Nephron progenitor cell (in vitro differentiated cells): Measurements from ENCODE around the gene SPOCD1.

Experiments used
- DNase-seq: peaks from one replicate; pipeline ENCODE4 v3.0.0; 2021
- H3K27ac Mint-ChIP-seq: 2 replicates; pipeline ENCODE4 v1.8.0; 2021; ENCODE audit warnings: mild to moderate bottlenecking, moderate library complexity, mixed read lengths
- H3K27me3 Mint-ChIP-seq: 2 replicates; pipeline ENCODE4 v1.8.0; 2021; ENCODE audit warnings: mild to moderate bottlenecking, low read depth, mixed read lengths; ENCODE audit not compliant: poor library complexity
- H3K36me3 Mint-ChIP-seq: 2 replicates; pipeline ENCODE4 v1.8.0; 2021; ENCODE audit warnings: low read depth, mixed read lengths
- H3K4me1 Mint-ChIP-seq: 2 replicates; pipeline ENCODE4 v1.8.0; 2021; ENCODE audit warnings: mixed read lengths
- H3K4me3 Mint-ChIP-seq: 2 replicates; pipeline ENCODE4 v1.8.0; 2021; ENCODE audit warnings: mild to moderate bottlenecking, moderate library complexity, mixed read lengths
- H3K9me3 Mint-ChIP-seq: 2 replicates; pipeline ENCODE4 v1.8.0; 2021; ENCODE audit warnings: mild to moderate bottlenecking, moderate library complexity, mixed read lengths
- TF ChIP-seq, protein P1 (sequence below): fragments of 200-600 bp; sonication (generic); IDR thresholded peaks from 2 replicates; pipeline ENCODE4 v1.5.0; 2021; ENCODE audit warnings: antibody characterized with exemption

Gene SPOCD1

DNA sequence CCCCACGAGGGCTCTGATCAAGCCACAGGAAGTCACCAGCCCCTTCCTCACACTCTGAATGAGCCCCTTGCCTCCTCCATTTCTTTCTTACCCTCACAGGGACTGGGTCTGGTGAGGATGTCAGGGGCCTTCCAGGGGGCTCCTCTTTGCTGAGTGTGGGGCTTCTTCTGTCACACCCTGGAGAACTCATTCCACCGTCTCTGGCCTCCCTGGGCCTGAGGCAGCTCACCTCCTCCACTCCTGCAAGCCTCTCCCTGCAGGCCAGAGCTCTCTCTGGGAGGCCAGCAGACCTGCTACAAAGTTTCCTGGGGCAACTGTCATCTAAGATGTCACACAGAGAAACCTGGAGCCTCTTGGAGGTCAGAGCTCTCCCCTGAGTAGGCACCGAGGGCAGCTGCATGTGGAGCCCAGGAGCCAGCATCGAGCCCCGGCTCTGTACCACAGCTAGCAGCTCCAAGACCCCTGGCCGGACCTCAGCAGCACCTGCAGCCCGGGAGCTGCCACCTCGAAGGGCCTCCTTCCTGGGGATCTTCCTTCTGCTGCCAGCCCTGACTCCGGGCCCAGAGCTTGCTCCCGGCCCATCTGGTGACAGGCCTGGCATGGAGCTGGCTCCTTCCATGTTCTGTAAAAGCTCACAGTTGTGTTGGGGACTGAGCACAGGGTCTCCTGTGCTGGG is 1.1 kb downstream of the SPOCD1 start:
- H3K27ac Mint-ChIP-seq = no peak overlapping the region
- no peak for DNase-seq
- TF ChIP-seq, protein P1, sequence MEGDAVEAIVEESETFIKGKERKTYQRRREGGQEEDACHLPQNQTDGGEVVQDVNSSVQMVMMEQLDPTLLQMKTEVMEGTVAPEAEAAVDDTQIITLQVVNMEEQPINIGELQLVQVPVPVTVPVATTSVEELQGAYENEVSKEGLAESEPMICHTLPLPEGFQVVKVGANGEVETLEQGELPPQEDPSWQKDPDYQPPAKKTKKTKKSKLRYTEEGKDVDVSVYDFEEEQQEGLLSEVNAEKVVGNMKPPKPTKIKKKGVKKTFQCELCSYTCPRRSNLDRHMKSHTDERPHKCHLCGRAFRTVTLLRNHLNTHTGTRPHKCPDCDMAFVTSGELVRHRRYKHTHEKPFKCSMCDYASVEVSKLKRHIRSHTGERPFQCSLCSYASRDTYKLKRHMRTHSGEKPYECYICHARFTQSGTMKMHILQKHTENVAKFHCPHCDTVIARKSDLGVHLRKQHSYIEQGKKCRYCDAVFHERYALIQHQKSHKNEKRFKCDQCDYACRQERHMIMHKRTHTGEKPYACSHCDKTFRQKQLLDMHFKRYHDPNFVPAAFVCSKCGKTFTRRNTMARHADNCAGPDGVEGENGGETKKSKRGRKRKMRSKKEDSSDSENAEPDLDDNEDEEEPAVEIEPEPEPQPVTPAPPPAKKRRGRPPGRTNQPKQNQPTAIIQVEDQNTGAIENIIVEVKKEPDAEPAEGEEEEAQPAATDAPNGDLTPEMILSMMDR = no peak

DNA sequence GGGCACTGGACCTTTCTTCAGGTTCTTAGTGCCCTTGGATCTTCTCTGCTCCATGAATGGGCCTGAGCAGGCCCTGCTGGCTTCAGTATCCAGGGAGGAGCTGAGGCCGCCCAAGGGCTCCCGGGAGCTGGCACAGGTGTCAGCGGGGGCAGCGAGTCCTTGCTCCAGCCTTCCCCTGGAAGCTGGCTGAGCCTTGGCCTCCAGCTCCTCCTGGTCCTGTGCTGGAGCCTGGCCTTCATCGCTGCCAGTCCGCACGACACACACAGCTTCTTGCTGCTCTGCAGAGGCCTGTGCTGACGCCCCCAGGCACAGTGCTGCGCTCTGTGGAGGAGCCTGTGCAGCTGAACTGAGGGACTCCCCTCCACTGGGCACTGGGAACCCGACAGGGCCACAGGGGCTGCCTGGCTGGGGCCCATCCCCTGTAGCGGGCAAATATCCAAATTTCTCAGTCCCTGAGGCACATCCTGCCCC is 1.7 kb downstream of the SPOCD1 start:
- TF ChIP-seq, protein P1 = no peak
- DNase-seq = no peak
- Mint-ChIP-seq H3K27me3 (peaks cover 16% of the 10 kb centered on the region), H3K9me3 (no peaks in the 10 kb centered on the region), H3K4me1 (peaks cover 5% of the 10 kb centered on the region), H3K36me3 (no peaks in the 10 kb centered on the region), H3K27ac (no peak overlapping the region), H3K4me3 (no peak overlapping the region)

More for the DNA sequence above, 1.1 kb downstream of the SPOCD1 start:
- peaks cover 5% of the 10 kb centered on the region for H3K4me1 Mint-ChIP-seq
- no peaks in the 10 kb centered on the region for H3K36me3 Mint-ChIP-seq
- H3K4me3 Mint-ChIP-seq = no peak overlapping the region
- H3K9me3 Mint-ChIP-seq = no peaks in the 10 kb centered on the region
- peaks cover 13% of the 10 kb centered on the region for H3K27me3 Mint-ChIP-seq

DNA sequence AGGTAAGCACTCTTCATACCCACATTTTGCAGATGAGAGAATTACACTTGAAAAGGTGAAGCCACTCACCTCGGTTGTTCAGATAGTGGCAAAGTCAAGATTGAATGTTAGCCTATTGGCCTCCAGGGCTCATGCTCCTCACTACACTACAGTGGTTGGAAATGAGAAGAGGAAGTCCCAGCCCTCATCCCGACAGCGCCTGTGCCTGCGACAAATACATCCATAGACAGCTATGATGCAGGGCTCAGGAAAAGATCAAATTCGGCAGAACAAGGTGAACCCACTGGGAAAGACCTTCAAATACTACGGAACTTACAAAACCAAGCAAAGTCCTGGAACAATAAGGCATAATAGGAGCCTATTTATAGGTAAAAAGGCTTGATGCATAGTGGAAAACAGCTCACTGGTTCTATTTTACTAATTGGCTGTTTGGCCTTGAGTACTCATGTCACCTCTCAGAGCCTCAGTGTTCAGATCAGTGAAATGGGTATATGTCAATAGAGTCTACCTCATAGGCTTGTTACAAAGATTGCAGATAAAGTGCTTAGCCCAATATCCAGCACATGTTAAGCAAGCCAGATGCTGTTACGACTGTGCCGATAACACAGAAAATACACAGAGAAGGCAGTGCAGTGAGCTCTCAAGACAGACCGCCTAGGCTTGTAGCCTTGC is 3.5 kb downstream of the SPOCD1 start:
- TF ChIP-seq, protein P1 = no peak
- Mint-ChIP-seq H3K27me3 (peaks cover 18% of the 10 kb centered on the region), H3K4me3 (no peak overlapping the region), H3K36me3 (no peaks in the 10 kb centered on the region), H3K4me1 (peaks cover 5% of the 10 kb centered on the region), H3K27ac (no peak overlapping the region), H3K9me3 (no peaks in the 10 kb centered on the region)
- DNase-seq = no peak

DNA sequence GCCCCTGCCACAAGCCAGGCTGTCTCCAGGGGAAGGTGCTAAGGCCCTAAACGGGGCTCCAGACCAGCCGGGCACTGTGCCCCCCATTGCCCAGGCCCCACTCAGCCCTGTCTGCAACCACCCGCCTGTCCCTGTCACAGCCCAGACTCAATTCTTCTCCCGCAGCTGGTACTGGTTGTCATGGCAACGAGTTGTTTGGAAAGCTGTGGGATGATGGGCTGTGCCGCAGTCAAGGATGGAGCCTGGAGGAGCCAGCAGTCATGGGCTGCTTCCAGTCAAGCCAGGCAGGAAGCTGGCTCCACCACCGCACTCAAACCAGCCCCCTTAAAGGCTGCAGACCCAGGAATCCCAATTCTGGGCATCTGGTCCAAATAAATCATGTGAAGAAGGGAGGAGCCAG is 4.2 kb downstream of the SPOCD1 start:
- Mint-ChIP-seq H3K4me1 (peaks cover 5% of the 10 kb centered on the region), H3K36me3 (no peaks in the 10 kb centered on the region), H3K9me3 (no peaks in the 10 kb centered on the region), H3K27ac (no peak overlapping the region), H3K27me3 (peaks cover 18% of the 10 kb centered on the region), H3K4me3 (no peak overlapping the region)
- TF ChIP-seq, protein P1 = no peak
- peak; percentile 65 for DNase-seq

DNA sequence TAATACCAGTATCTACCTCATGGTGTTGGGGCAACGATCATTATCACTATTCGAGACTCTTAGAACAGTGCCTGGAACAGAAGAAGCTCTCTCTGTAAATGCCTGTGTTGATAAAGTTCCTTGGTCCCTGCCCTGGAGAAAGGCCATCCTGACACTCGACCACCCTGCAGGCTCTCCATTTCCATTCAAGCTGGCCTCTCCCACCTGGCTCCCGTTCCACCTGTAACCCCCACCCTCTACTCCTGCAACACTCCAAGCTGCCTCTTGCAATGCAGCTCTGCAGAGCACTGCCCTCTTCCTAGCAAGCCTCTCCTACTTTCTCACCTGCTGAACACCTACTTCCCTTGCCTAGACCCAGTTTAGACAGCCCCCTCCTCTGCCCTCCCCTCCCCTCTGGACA is 6.1 kb downstream of the SPOCD1 start:
- H3K4me3 Mint-ChIP-seq = no peak overlapping the region
- TF ChIP-seq, protein P1 = no peak
- DNase-seq = no peak
- no peaks in the 10 kb centered on the region for H3K4me1 Mint-ChIP-seq
- H3K36me3 Mint-ChIP-seq = no peaks in the 10 kb centered on the region
- peaks cover 18% of the 10 kb centered on the region for H3K27me3 Mint-ChIP-seq
- H3K9me3 Mint-ChIP-seq = no peaks in the 10 kb centered on the region
- no peak overlapping the region for H3K27ac Mint-ChIP-seq
